Jurkat, Clone E6-1 (cell line): ENCODE data around the gene BHLHE23.

ENCODE experiments used
- DNase-seq: peaks from one replicate; pipeline ENCODE4 v3.0.0-alpha.2; 2011; ENCODE audit warnings: low read depth, low spot score
- H3K4me3 ChIP-seq: 2 replicates; pipeline ENCODE4 v1.5.1; 2011; ENCODE audit warnings: mild to moderate bottlenecking, low read length, control low read depth, moderate library complexity

The BHLHE23 gene

DNA sequence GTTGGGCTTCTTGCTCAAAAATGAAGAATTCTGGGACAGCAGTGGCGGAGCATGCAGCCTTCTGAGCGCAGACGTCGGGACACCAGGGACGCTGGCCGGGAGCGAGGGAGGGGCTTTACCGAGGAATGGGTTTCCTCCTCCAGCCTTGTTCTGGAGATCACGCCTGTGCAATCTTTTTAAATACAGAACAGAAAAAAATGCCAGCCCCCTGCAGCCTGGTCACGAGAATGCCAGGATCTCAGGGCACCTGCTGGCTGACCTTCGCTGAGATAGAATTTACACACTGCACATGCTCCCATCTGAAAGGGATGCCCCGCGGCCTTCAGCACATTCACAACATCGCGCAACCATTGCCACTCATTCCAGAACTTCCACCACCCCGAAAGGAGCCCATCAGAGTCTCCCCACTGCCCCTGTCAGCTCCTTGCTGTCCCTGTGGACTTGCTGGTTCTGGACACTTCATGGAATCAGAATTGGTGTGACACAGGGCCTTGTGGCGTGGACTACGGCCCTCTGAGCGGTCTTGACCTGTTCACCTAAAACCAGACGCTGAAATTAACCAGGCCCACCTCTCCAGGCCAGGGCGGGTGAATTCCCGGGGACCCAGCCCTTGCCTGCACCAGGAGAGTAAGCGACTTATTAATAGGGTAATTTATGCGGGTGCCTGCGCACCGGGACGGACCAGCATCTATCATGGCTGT is 20.6 kb upstream of the BHLHE23 start:
- no peak for DNase-seq
- H3K4me3 ChIP-seq, result no peak overlapping the region

GRCh38 chr20:63026582-63027165 is 19.9 kb upstream of the BHLHE23 start:
- no peak overlapping the region for H3K4me3 ChIP-seq
- DNase-seq, result no peak

- no peak overlapping the region for H3K4me3 ChIP-seq
- DNase-seq, result no peak
Observed at GRCh38 chr20:63025534-63026331, 19.0 kb upstream of the BHLHE23 start.

- H3K4me3 ChIP-seq, result no peak overlapping the region
- DNase-seq, result no peak
Observed at GRCh38 chr20:63024573-63025392, 18.0 kb upstream of the BHLHE23 start.

DNA sequence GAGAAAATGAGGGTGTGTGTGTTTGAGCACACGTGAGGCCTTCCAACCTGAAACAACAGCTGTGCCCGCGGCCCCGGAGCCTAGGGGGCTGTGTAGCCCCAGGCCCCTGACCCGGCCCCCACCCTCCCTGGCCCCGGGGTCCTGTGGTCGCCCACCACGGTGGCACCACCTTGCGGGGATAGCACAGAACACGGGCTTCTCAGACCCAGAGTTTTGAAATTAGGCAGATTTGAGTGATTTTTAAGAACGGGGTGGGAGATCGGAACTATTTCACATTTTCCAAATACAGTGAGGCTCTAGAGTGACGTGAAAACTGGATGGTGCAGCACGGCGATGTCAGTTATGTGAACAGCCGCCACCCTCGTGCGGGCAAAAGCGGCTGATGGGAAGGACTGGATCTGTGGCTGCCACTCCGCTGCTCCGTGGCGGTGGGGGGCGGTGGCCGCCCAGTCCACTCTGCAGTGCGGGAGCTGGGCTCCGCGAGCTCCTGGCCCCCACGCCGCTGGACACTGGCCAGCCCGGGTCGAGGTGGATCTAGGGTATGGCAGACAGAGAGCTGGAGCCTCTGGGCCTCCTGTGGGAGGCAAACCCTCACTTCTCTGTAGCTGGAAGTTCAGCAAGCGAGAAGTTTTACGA is 17.3 kb upstream of the BHLHE23 start:
- no peak for DNase-seq
- no peak overlapping the region for H3K4me3 ChIP-seq

DNA sequence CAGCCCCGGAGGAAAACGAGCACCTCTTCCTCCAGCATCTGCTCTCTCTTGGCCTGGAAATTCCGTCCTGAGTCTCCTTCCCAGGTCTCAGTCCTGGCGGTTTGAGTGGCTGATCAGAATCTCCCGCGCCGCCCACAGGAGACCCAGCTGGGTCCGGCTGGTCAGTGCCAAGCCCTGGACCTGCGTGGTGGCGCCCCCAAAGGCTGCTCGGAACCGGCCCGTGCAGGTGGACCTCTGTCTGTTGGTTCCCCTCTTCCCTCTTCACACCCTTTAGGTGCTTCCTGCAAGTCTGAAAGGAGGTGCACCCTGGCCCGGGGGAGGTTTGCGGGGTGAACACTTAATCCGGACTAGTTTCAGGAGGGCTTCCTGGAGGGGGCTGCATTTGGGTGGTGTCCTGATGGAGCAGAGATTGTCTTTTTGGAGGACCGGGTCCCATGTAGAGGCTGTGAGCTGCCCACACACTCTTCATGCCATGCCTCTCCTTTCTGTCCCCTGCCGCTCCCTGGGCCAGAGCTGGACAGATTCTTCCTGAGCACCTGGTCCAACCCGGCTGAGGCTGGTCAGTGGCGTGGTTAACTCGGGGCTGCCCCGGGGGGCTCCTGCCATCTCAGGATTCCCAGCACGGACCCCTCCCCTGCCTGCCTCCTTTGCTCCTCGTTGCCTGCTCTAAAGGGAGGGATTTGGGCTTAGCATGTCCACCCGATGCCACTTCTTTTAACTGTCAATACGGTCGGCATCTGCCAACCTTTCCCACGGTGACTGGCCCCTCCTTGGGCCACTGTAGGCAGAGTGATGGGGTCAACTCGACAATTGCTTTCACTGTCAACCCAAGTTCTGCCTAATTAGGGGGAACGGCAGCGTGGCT is 16.5 kb upstream of the BHLHE23 start:
- no peak for DNase-seq

DNA sequence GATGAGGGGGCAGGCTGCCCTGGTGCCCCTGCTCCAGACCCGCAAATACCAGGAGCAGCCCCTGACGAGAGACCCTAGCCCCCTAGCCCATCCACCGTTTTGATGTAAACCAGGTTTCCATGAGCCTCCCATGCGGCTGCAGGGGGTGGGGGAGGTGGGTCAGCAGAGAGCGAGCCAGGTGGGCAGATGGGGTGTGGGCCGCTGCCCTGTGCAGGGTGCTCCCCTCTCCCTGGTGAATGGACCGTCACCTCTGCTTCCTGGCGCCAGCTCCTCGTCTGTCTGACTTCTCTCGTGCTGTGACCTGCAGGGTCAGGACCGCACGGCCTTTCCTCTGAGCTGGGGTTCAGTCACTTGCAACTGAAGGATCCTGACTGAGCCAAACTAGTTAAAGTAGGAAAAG is 15.7 kb upstream of the BHLHE23 start:
- no peak overlapping the region for H3K4me3 ChIP-seq
- DNase-seq, result no peak

More for the DNA sequence above, 16.5 kb upstream of the BHLHE23 start:
- no peak overlapping the region for H3K4me3 ChIP-seq

DNA sequence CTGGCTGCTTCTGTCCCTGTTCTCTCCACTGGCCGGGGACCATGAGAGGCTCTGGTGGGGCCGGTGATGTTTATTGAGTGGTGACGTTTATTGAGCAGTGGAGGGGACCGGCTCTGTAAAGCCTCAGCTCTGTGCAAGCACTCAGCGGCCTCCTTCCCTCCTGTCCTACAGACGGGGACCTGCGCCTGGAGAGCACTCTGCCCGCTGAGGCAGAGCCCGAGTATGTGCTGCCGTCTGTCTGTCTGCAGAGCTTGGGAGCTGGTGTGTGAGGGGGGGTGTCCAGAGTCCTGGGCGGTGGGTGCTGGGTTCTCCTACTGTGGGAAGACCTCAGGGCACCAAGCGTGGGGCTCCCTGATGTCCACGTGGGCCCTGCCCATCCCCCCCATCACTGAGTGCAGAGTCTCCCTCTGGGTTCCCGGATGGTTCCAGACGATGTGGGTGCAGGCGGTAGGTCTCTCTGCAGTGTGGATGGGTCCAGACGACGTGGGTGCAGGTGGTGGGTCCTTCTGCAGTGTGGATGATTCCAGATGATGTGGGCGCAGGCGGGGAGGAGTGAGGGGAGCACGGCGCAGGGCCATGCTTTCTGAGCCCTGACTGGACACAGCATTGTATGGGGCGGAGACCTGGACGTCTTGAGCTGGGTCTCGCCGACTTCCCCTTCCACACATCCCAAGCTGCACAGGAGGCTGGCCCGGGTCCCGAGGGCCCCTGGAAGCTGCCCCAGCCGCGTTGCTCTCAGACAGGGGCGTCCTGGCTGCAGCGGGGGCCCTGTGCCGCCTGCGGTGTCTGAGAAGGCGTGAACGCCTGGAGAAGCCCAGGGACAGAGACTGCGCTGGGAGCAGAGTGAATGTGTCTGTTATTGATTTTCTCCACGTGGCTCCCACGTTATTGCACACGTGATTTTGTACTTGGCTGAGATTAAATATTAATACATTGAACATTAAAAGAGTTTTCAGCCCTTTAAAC is 14.9 kb upstream of the BHLHE23 start:
- no peak for DNase-seq
- H3K4me3 ChIP-seq, result no peak overlapping the region

DNA sequence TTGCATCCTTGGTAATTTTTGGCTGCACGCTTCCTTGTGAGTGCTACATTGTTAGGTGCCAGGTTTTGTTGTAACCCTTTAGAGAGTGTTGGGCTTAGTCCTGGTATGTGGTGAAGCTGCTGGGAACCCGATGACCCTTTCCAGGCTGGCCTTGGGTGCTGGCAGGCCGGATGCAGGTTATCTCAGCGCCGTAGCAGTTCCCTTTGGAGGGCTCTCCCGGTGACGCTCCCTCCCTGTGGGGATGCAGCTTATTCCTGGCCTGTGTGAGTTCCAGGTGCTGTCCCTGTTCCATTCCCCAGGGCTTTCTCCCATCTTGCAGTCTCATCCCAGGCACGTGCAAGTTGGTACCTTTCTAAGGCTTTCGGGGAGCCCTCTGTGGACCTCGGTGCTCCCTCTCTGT is 13.9 kb upstream of the BHLHE23 start:
- no peak for DNase-seq
- no peak overlapping the region for H3K4me3 ChIP-seq

- no peak for DNase-seq
- H3K4me3 ChIP-seq, result no peak overlapping the region
Observed at GRCh38 chr20:63017826-63018411, 11.2 kb upstream of the BHLHE23 start.

DNA sequence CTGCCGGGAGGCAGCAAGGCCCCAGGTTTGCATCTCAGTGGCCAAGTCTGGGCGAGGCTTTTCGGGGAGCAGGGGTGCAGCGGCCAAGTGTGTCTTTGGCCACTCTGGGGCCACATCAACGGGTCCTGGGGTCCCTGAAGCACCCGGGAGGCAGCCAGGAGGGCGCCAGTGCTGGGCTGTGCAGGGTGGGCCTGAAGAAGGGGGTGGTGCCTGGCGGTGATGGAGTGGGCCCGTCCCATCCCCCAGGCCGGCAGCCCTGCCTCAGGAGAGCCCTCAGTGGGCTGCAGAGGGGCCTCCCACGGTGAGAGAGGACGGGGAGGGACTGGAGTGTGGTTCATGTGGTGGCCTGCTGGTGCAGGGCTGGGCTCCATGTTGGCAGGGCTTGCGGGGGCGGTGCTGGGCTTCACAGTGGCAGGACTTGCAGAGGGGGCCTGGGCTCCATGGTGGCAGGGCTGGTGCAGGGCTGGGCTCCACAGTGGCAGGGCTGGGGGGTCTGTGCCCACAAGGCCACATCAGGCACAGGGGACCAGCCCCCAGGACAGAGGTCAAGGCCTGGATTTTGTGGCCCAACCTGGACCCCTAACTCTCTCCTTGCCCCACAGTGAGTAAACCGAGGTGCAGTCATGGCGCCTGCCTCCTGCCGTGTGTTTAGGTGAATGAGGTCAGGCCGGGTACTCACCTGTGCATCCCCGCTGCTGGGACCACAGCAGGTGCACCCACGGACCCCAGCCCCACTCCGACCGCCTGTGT is 10.5 kb upstream of the BHLHE23 start:
- DNase-seq, result no peak

DNA sequence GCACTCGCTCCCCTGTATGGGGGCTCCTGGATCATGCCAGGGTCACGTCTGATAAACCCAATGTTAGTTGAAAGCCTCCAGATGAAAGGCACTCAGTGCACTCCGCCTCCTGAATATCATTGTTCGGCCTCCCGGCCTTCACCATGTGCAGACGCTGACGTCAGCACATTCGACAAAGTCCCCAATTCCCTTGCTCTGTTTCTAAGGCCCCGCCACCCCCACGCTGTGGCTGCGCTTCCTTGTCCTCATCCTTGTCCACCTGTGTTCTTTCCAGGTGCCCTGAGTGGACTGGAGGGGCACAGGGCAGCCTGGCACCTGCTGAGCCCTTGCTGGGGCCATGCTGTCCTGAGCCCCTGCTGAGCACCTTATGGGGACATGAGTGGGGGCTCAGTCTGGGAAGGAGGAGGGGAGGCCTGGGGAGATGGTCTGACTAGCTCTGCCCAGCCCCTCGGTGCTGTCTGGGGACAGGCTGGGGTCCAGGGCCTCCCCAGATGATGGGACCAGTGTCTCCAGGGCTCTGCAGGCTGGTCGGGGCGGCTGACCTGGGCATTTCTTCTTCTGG is 9.8 kb upstream of the BHLHE23 start:
- DNase-seq, result no peak
- no peak overlapping the region for H3K4me3 ChIP-seq

More for the DNA sequence above, 10.5 kb upstream of the BHLHE23 start:
- no peak overlapping the region for H3K4me3 ChIP-seq

DNA sequence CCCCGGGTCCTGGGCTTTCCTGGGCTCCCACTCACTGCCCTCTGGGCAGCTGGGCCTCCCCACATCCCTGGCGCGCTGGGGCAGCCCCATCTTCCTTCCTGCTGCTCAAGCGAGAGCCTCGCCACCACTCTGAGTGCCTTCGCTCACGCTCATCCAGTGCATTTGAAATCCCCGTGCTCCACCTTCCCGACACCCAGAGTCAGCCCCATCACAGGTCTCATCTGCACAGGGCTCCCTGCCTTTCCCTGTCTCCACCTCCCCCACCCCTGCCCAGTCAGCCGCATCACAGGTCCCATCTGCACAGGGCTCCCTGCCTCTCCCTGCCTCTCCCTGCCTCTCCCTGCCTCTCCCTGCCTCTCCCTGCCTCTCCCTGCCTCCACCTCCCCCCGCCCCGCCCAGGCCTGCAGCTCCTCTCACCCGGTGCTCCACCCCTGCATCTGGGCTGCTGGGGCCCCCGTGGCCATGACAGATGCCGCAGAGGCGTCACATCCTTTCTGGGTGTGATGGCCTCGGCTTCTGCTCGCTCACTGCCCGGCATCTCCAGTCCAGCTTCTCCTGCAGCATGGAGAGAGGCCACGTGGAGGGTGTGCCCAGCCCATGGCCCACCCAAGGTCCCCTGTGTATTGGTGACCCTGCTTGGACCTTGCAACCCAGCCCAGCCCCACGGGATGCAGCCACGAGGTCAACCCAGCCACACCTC is 9.0 kb upstream of the BHLHE23 start:
- no peak overlapping the region for H3K4me3 ChIP-seq
- no peak for DNase-seq

GRCh38 chr20:63015147-63015661 is 8.4 kb upstream of the BHLHE23 start:
- DNase-seq, result no peak
- H3K4me3 ChIP-seq, result no peak overlapping the region

GRCh38 chr20:63014710-63015109 is 7.9 kb upstream of the BHLHE23 start:
- no peak overlapping the region for H3K4me3 ChIP-seq
- DNase-seq, result no peak
